Measurements from ENCODE around the gene ABCC6.
"Not testable (repeated sequence)": the region's sequence is repeated elsewhere in the genome, so short reads cannot be mapped to it uniquely, and the experiment has no call there.

The ABCC6 gene

DNA sequence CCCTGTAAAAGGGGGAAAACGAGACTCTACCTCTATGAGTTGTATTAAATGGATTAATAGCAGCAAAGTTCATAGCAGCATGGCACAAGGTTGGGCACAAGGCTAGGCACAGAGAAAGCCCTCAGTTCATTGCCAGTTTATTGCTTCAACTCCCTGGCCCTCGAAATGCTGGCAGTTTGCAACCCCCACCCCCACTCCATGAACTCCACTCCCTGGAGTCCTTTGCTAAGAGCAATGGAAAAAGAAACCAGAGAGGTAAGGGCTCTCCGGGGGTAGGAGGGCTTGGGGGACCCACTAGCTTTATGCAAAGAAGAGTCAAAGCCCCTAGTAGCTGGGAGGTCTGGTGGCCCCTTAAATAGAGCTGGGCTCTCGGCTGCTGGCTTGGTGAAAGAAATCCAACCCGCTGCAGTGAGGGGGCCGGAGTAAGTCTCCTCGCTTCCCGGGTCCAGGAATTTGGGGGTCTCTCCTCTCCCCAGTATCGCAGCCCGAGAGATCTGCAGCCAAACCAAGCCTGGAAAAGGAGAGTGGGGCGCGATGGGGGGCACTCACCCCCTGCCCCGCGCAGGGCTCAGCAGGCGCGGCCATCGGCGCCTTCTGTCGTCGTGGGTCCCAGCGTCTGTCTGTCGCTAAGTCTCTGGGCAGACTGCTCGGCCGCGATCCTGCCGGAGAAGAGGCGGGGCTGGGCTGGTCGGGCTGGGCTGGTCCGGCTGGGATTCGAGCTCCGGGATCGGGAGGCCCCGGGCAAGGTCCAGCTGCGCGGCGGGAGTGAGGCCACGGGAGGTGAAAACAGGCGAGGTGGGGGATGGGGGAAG is at the start of gene ABCC6:
Gene ABCC6 (minus strand): TSS at position 645 of the 812 bp plus-strand sequence. CDS start 60 bp downstream, at position 585.
- not testable (repeated sequence) for DNase-seq

GRCh38 chr16:16272573-16273221 is 49.4 kb upstream of the ABCC6 start:
- DNase-seq = not testable (repeated sequence)

GRCh38 chr16:16271658-16272057 is 48.4 kb upstream of the ABCC6 start:
- not testable (repeated sequence) for DNase-seq

GRCh38 chr16:16268185-16268808 is 45.0 kb upstream of the ABCC6 start:
- DNase-seq = not testable (repeated sequence)

GRCh38 chr16:16267708-16268107 is 44.4 kb upstream of the ABCC6 start:
- not testable (repeated sequence) for DNase-seq

DNA sequence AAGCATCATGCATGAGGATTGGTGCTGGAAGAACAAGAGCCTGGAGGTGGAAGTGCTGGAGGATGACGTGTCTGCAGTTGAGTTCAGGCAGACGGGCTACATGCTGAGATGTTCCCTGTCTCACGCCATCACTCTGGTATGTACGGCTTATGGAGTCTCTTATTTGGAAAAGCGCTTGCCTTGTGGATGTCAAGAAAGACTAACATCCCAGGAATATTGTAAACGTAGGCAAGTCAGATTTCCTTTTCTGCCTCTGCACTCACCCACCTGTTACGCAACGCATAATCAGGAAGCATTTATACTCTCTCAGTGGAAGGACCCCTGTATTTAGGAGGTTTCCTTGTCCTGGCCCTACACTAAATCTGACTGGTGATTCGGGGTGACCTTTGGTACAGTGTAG is 41.8 kb upstream of the ABCC6 start:
- not testable (repeated sequence) for DNase-seq

DNA sequence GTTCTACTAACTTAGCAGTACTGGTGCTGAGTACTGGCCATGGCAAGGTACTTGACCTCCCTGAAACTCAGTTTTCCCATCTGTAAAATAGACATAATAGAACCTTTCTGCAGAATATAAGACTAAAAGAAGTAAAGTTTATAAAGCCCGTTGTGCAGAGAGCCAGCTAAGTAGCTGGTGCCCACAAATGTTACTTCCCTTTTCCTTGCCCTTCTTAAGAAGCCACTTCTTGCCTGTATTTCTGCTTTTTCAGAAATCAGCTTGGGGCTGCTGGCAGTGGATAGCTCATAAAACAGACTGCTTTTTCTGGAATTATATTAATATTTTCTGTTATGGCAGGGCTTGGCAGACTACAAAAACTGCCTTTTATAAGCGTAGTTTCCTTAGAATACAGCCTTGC is 40.7 kb upstream of the ABCC6 start:
- DNase-seq = not testable (repeated sequence)

DNA sequence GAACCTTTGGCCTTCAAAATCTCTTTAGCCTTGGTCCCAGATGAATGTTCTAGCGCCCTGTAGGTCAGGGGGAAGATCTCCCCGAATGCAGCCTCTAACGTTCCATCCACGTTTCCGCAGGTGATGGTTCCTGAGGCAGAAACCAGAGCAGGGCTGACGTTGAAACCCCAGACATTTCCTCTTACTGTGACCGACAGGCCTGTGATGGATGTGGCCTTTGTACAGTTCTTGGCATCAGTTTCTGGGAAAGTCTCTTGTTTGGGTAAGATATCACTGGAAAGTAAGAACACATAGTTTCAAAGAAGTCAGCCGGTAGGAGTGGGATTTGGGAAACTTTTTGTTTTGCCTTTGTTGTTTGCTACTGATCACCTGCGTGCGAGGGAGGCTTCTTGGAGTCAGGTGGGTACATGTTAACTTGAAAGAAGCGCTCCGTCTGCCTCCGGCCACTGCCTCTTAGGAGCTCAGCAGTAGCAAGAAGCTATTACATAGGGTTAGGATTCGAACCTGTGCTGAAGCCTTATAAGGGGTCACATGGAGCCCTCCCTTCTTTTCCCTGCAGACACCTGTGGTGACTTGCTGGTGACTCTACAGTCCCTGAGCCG is 39.8 kb upstream of the ABCC6 start:
- not testable (repeated sequence) for DNase-seq

GRCh38 chr16:16259971-16260370 is 36.7 kb upstream of the ABCC6 start:
- not testable (repeated sequence) for DNase-seq

DNA sequence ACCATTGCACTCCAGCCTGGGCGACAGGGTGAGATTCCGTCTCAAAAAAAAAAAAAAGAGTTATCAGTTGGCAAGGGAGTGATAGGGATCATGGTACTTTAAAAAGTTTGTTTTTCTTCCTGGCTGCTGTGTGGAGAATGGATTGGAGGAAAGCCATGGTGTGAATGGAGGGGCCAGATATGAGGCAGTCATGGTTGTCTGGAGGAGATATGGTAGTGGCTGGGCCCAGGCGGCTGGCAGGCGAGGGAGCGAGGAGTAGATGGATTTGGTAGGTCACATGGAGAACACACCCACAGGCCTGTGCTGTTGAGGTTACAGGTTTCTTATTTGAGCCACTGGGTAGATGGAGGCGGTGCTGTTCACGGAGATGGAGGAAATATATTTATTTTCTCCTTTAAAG is 35.5 kb upstream of the ABCC6 start:
- not testable (repeated sequence) for DNase-seq

GRCh38 chr16:16257301-16257923 is 34.1 kb upstream of the ABCC6 start:
- not testable (repeated sequence) for DNase-seq

- not testable (repeated sequence) for DNase-seq
Observed at GRCh38 chr16:16252377-16252776, 29.1 kb upstream of the ABCC6 start.

- not testable (repeated sequence) for DNase-seq
Observed at GRCh38 chr16:16249621-16250330, 26.5 kb upstream of the ABCC6 start.

DNA sequence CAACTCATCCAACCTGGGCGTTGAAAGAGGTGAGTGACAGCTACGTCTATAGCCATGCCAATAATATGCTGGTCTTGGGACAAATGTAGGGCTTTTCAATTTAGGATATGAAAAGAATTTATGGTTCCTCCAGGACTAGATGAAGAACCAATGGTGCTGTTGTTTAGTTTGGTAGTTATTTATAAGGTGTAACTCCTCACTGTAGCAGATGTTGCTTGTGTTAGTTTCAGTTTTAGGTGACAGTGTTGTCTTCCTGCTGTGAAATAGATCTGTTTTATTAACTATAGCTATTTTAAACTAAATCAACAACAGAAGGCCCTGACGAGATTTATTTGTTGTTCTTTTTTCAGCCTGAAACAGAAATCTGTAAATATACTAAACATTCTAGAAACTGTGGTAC is 24.1 kb upstream of the ABCC6 start:
- DNase-seq = not testable (repeated sequence)

DNA sequence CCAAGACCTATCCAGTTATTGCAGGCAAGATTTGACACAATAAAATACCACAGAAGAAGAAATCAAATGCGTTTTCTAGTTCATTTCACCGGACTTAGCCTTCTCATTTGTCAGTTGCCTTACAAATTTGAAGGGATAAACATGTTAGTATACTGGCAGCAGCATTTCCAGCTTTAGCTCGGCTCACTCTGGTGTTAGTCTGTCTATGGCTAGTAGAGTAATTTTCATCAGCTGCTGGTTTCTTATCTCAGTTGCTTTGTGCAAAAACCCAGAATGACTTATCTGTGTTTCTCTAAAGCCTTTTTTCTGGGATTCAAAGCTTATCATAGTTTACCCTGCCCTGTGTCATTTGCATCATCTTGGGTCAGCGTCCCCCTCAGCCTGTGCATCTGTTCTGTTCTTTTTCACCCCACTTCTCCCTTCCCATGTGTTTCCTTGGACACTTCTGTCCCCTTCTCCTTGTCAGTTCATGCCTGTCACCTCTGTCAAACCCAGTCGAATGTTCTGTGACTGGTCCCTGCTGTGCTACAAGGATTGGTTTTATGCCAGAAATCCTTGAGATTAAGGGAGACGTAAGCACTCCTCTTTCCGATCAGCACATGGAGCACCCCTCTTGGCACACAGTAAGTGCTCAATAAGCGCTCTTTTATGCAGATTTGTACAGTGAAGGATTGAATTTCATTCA is 23.4 kb upstream of the ABCC6 start:
- not testable (repeated sequence) for DNase-seq

DNA sequence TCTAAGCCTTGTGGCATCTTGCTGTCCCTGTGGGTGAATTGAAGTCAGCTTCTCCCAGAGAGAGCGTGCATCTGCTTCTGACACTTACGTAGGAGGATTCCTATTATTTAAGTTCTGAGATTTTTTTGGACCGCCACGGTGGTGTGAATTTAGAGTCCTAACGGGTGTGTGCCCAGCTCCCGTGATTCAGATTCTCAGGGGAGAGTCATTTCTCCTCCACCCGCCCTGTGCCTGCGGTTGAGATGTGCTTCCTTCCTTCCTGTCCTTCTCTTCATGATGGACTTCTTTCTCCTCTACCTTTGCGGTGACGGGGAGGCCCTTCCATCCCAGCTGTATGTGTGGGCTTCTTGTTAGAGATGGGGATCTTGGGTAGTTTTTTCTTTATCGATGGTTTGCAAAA is 20.6 kb upstream of the ABCC6 start:
- DNase-seq = not testable (repeated sequence)

- DNase-seq = not testable (repeated sequence)
Observed at GRCh38 chr16:16240667-16241066, 17.4 kb upstream of the ABCC6 start.

- peak in 1 of 2 experiments; percentile 8 for DNase-seq
Observed at GRCh38 chr16:16237738-16238137, 14.4 kb upstream of the ABCC6 start.

GRCh38 chr16:16237071-16237470 is 13.8 kb upstream of the ABCC6 start:
- not testable (repeated sequence) for DNase-seq

DNA sequence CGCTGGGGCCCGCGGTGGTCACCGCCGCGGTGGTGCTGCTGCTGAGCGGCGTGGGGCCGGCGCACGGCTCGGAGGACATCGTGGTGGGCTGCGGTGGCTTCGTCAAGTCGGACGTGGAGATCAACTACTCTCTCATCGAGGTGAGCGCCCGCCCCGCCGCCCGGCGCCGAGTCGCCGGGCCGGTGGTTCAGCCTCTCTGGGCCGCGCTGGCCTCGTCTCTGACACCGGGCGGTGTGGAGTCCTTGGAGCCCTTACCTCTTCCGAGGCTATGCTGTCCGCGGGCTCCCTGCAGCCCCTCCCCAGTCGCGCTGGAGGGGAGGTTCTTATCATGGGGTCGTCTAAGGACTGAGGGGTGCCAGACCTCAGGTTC is 9.4 kb upstream of the ABCC6 start:
- DNase-seq = not testable (repeated sequence)

DNA sequence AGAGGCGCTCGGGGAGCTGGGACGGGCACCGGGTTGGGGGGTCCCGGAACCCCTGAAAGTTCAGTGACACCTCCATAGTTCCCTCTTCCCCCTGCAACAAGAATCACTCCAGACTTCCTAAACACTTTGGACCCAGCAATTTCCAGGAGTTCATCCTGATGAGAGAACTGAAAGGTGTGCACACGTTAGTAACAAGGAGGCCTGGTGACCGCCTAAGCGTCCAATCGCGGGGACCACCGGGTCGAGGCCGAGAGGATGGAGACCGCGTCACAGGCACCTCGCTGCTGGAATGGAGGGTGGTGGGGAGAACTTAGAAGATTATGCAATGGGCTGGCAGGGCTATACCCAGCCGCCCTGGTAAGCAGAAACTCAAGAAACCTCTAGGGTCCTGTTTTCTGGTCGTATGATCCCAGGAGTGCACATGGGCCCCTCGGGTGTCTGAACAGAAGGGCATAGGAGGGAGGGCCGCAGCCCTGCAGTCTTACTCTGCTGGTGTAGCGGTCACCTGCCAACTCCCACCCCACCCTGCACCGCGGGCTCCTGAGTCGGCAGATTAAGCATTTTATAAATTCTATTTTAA is 458 bp upstream of the ABCC6 start:
- not testable (repeated sequence) for DNase-seq
